HG02840 (cell line): ENCODE measurements around the gene GPC3.
"Not testable (repeated sequence)": the region's sequence is repeated elsewhere in the genome, so short reads cannot be mapped to it uniquely, and the experiment has no call there.

Experiments
- ATAC-seq: cut with Tn5 transposase; IDR thresholded peaks from one replicate; pipeline ENCODE4 v1.9.1; 2021; ENCODE audit warnings: mild to moderate bottlenecking, moderate library complexity, moderate number of reproducible peaks; ENCODE audit not compliant: unreplicated experiment, low FRiP score

The GPC3 gene

GRCh38 chrX:133543654-133544053, 441.7 kb downstream of the GPC3 start:
- no peak for ATAC-seq

- no peak for ATAC-seq
Observed at GRCh38 chrX:133542476-133542875, 442.9 kb downstream of the GPC3 start.

- ATAC-seq: no peak
Observed at GRCh38 chrX:133541021-133541420, 444.4 kb downstream of the GPC3 start.

GRCh38 chrX:133538148-133538547, 447.2 kb downstream of the GPC3 start:
- no peak for ATAC-seq

- no peak for ATAC-seq
Observed at GRCh38 chrX:133537142-133537541, 448.3 kb downstream of the GPC3 start.

GRCh38 chrX:133535066-133535465, 450.3 kb downstream of the GPC3 start:
- ATAC-seq: no peak

GRCh38 chrX:133534172-133534571, 451.2 kb downstream of the GPC3 start:
- no peak for ATAC-seq

GRCh38 chrX:133533249-133533648, 452.1 kb downstream of the GPC3 start:
- ATAC-seq: no peak

GRCh38 chrX:133530960-133531359, 454.4 kb downstream of the GPC3 start:
- no peak for ATAC-seq

- no peak for ATAC-seq
Observed at GRCh38 chrX:133529578-133529977, 455.8 kb downstream of the GPC3 start.

GRCh38 chrX:133527825-133528224, 457.6 kb downstream of the GPC3 start:
- no peak for ATAC-seq

GRCh38 chrX:133527415-133527814, 458.0 kb downstream of the GPC3 start:
- no peak for ATAC-seq

GRCh38 chrX:133526773-133527172, 458.6 kb downstream of the GPC3 start:
- ATAC-seq: not testable (repeated sequence)

- no peak for ATAC-seq
Observed at GRCh38 chrX:133523526-133523925, 461.9 kb downstream of the GPC3 start.

- ATAC-seq: no peak
Observed at GRCh38 chrX:133523081-133523487, 462.3 kb downstream of the GPC3 start.

GRCh38 chrX:133516686-133517085, 468.7 kb downstream of the GPC3 start:
- ATAC-seq: no peak

GRCh38 chrX:133514486-133514885, 470.9 kb downstream of the GPC3 start:
- ATAC-seq: no peak

- no peak for ATAC-seq
Observed at GRCh38 chrX:133513123-133513522, 472.3 kb downstream of the GPC3 start.

- ATAC-seq: no peak
Observed at GRCh38 chrX:133511041-133511440, 474.4 kb downstream of the GPC3 start.

- no peak for ATAC-seq
Observed at GRCh38 chrX:133497356-133497755, 488.0 kb downstream of the GPC3 start.

GRCh38 chrX:133495464-133496391, 489.7 kb downstream of the GPC3 start:
- ATAC-seq: no peak

GRCh38 chrX:133493366-133493765, 492.0 kb downstream of the GPC3 start:
- no peak for ATAC-seq
